Hepatocyte (in vitro differentiated cells): ENCODE measurements around the gene HSD17B1. TPM values are rescaled to one million over a fixed set of nuclear protein-coding genes. Genes with fewer than 3 reads are reported as not detected.

ENCODE experiments used
- DNase-seq: peaks from one replicate; pipeline ENCODE4 v3.0.0-alpha.2; 2016; ENCODE audit warnings: low spot score
- H2AFZ ChIP-seq: fragments of 200-600 bp; sonication (generic); 2 replicates; pipeline ENCODE4 v1.6.0; 2016; ENCODE audit warnings: antibody characterized with exemption, mild to moderate bottlenecking
- H3K27ac ChIP-seq: fragments of 200-600 bp; sonication (generic); 2 replicates; pipeline ENCODE4 v1.5.1; 2016; ENCODE audit warnings: mild to moderate bottlenecking
- H3K27me3 ChIP-seq: fragments of 200-600 bp; sonication (generic); 2 replicates; pipeline ENCODE4 v1.6.1; 2016
- H3K36me3 ChIP-seq: fragments of 200-600 bp; sonication (generic); replicated peaks from 2 replicates; pipeline ENCODE4 v1.5.1; 2016; ENCODE audit warnings: low read depth; ENCODE audit not compliant: insufficient read depth
- H3K4me1 ChIP-seq: fragments of 200-600 bp; sonication (generic); 2 replicates; pipeline ENCODE4 v1.5.1; 2016; ENCODE audit warnings: mild to moderate bottlenecking, moderate library complexity; ENCODE audit not compliant: insufficient read depth
- H3K4me2 ChIP-seq: fragments of 200-600 bp; sonication (generic); 2 replicates; pipeline ENCODE4 v1.6.0; 2016
- H3K4me3 ChIP-seq: fragments of 200-600 bp; sonication (generic); 2 replicates; pipeline ENCODE4 v1.5.1; 2016; ENCODE audit warnings: mild to moderate bottlenecking
- H3K79me2 ChIP-seq: fragments of 200-600 bp; sonication (generic); 2 replicates; pipeline ENCODE4 v1.6.0; 2017; ENCODE audit warnings: mild to moderate bottlenecking
- H3K9me2 ChIP-seq: fragments of 200-600 bp; sonication (generic); replicated peaks from 2 replicates; pipeline ENCODE4 v1.6.0; 2017; ENCODE audit warnings: mild to moderate bottlenecking; ENCODE audit not compliant: insufficient read depth
- H3K9me3 ChIP-seq: fragments of 200-600 bp; sonication (generic); 2 replicates; pipeline ENCODE4 v1.5.1; 2016; ENCODE audit warnings: low read depth, mild to moderate bottlenecking
- H4K20me1 ChIP-seq: fragments of 200-600 bp; sonication (generic); 2 replicates; pipeline ENCODE4 v1.6.0; 2016; ENCODE audit warnings: mild to moderate bottlenecking; ENCODE audit not compliant: insufficient read depth, poor library complexity, severe bottlenecking
- EZH2 ChIP-seq: fragments of 200-600 bp; sonication (generic); IDR thresholded peaks from 2 replicates; pipeline ENCODE4 v1.6.1; 2016; ENCODE audit warnings: antibody characterized with exemption, mild to moderate bottlenecking, borderline replicate concordance
- EZH2phosphoT487 ChIP-seq: fragments of 200-600 bp; sonication (generic); IDR thresholded peaks from one replicate; pipeline ENCODE4 v1.6.1; 2018; ENCODE audit warnings: antibody characterized with exemption, mild to moderate bottlenecking, low read depth, moderate library complexity; ENCODE audit not compliant: unreplicated experiment, severe bottlenecking
- WGBS: methylation state at CpG from one replicate; pipeline ENCODE4 v1.1.6; 2016; ENCODE audit warnings: low lambda C conversion rate; ENCODE audit errors: missing lambda C conversion rate; 5-methylcytosine and 5-hydroxymethylcytosine counted together
- polyA plus RNA-seq: library from polyadenylated mRNA; unstranded; fragments of >200 nt; fragmentation: Nextera tagmentation; extraction: Ambion mirVana; gene quantifications from 2 replicates; pipeline ENCODE4 v1.2.1, GENCODE V29; 2016
- total RNA-seq: library from RNA; depleted of rRNA; stranded (reverse); fragments of >200 nt; gene quantifications from 2 replicates; pipeline ENCODE4 v1.2.3, GENCODE V29; 2014
- TF ChIP-seq, protein P1 (sequence below): fragments of 200-600 bp; sonication (generic); IDR thresholded peaks from 2 replicates; pipeline ENCODE4 v1.5.1; 2016; ENCODE audit warnings: antibody characterized with exemption, mild to moderate bottlenecking; ENCODE audit not compliant: poor library complexity

Gene HSD17B1
- total and polyA plus RNA-seq, 2 experiments from 2014 or later, result 2.7 to 6.6 TPM

DNA sequence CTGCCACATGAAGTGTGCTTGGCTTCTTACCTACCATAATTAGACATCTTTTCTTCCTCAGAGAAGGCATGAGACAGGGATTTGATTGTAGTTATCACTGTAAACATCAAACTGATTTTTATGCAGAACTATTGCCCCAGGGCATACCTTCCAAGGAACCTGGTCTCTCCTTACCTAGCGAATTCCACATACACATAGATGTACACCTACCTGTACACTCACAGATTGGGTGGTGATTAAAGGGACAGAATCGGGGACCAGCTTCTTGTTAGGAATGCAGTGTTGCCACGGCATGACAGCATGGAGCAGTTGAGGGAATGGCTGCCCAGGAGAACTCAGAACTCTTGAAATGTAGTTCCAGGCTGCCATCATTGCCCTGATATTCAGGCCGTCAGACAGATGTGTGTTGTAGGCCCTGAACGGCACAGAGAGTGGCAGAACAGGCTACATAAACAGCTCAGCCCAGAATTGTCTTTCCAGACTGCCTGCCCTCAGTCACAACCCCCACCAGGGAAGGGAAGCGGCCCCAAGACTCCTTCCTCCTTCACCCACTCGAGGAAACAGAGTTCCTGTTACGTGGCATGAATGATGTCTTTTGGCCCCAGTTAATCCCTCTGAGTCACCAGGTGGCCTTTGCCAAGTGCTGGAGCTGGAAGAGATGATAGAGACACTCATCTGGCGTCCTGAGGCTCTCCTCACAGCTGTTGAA lies 34.5 kb upstream of the HSD17B1 start:
- Histone ChIP-seq H3K4me2 (peak overlapping the region; percentile 32), H3K4me1 (peaks cover 53% of the 10 kb centered on the region), H3K27me3 (no peaks in the 10 kb centered on the region), H3K9me2 (no peaks in the 10 kb centered on the region), H3K27ac (peak overlapping the region; percentile 97), H2AFZ (no peak overlapping the region), H3K79me2 (no peaks in the 10 kb centered on the region), H4K20me1 (no peaks in the 10 kb centered on the region), H3K9me3 (no peaks in the 10 kb centered on the region), H3K36me3 (no peaks in the 10 kb centered on the region), H3K4me3 (no peak overlapping the region)
- DNase-seq, result peak; percentile 84
- TF ChIP-seq EZH2 (no peak), EZH2phosphoT487 (no peak)
- TF ChIP-seq, protein P1, sequence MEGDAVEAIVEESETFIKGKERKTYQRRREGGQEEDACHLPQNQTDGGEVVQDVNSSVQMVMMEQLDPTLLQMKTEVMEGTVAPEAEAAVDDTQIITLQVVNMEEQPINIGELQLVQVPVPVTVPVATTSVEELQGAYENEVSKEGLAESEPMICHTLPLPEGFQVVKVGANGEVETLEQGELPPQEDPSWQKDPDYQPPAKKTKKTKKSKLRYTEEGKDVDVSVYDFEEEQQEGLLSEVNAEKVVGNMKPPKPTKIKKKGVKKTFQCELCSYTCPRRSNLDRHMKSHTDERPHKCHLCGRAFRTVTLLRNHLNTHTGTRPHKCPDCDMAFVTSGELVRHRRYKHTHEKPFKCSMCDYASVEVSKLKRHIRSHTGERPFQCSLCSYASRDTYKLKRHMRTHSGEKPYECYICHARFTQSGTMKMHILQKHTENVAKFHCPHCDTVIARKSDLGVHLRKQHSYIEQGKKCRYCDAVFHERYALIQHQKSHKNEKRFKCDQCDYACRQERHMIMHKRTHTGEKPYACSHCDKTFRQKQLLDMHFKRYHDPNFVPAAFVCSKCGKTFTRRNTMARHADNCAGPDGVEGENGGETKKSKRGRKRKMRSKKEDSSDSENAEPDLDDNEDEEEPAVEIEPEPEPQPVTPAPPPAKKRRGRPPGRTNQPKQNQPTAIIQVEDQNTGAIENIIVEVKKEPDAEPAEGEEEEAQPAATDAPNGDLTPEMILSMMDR, result no peak
- WGBS, result 59% methylated on average over 9 of the region's 9 CpGs

- no peaks in the 10 kb centered on the region for H3K9me3 ChIP-seq
- WGBS, result 55% methylated on average over 6 of the region's 6 CpGs
- no peaks in the 10 kb centered on the region for H3K27me3 ChIP-seq
- H3K4me2 ChIP-seq, result peak overlapping the region; percentile 32
- no peaks in the 10 kb centered on the region for H3K79me2 ChIP-seq
- no peak overlapping the region for H3K4me3 ChIP-seq
- TF ChIP-seq, protein P1, result no peak
- no peak for TF ChIP-seq EZH2phosphoT487
- TF ChIP-seq EZH2, result no peak
- H3K4me1 ChIP-seq, result peaks cover 53% of the 10 kb centered on the region
- no peak overlapping the region for H2AFZ ChIP-seq
- peak; percentile 67 for DNase-seq
- H3K27ac ChIP-seq, result peak overlapping the region; percentile 97
- H3K9me2 ChIP-seq, result no peaks in the 10 kb centered on the region
- no peaks in the 10 kb centered on the region for H4K20me1 ChIP-seq
- no peaks in the 10 kb centered on the region for H3K36me3 ChIP-seq
Observed at GRCh38 chr17:42518755-42519545, 33.8 kb upstream of the HSD17B1 start.

DNA sequence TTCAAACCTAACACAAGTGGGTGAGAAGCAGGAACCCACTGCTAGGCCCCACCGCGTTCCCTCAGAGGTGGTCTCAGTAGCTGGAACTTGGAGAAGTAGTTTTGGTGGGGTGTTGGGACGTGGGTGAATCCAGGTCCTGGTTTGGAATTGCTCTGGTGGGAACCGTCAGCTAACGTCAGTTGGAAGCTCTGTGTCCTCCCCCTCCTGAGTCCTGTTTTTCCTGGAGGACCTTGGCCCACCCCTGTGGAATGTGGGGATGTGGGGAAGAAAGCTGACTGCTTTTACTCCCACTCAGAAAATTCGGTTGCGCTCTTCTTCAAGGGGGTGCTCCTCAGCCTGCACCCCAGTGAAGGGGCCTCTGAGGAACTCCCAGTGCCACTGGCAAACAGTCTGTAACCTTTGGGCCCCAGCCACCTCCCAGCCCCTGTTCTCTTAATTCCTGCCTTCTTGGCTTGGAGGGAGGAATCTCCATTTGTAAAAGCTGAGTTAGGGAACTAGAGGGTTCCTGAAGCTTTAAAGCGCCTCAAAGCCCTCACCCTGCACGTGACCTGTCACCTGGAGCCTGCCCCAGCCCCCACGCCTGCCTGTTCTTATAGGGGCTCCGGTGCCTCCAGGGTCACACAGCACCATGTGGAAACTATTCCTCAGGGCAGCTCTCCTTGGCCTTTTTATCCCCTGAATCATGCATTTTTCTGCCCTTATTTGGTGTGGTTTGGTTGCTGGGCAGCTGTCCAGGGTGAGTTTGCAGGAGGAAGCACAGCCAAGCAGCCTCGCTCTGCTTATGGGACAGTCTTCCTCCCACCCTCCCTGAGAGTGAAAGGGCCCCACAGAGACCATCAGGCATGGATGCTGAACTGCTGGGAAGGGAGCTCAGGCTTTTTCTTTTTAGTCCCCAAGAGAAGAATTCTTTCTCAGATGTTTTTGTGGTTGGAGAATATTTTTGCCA lies 32.9 kb upstream of the HSD17B1 start:
- Histone ChIP-seq H3K9me3 (no peaks in the 10 kb centered on the region), H3K79me2 (no peaks in the 10 kb centered on the region), H3K36me3 (no peaks in the 10 kb centered on the region), H3K27me3 (no peaks in the 10 kb centered on the region), H4K20me1 (no peaks in the 10 kb centered on the region), H3K9me2 (no peaks in the 10 kb centered on the region), H3K4me3 (no peak overlapping the region), H2AFZ (no peak overlapping the region), H3K27ac (peak overlapping the region; percentile 97), H3K4me1 (peaks cover 53% of the 10 kb centered on the region), H3K4me2 (peak overlapping the region; percentile 54)
- DNase-seq, result peak; percentile 91
- 35% methylated on average over 12 of the region's 12 CpGs for WGBS
- no peak for TF ChIP-seq EZH2
- TF ChIP-seq, protein P1, result no peak
- TF ChIP-seq EZH2phosphoT487, result no peak
